Regular cardiac myocyte (primary cell): ENCODE measurements around the gene NDUFC2. TPM values are rescaled to one million over a fixed set of nuclear protein-coding genes. Genes with fewer than 3 reads are reported as not detected.

ENCODE experiments used
- total RNA-seq: library from RNA; depleted of rRNA; stranded (reverse); fragments of >200 nt; gene quantifications from 2 replicates; pipeline ENCODE4 v1.2.3, GENCODE V29; 2014

The NDUFC2 gene
- 104 and 109 TPM in 2 replicates for total RNA-seq

DNA sequence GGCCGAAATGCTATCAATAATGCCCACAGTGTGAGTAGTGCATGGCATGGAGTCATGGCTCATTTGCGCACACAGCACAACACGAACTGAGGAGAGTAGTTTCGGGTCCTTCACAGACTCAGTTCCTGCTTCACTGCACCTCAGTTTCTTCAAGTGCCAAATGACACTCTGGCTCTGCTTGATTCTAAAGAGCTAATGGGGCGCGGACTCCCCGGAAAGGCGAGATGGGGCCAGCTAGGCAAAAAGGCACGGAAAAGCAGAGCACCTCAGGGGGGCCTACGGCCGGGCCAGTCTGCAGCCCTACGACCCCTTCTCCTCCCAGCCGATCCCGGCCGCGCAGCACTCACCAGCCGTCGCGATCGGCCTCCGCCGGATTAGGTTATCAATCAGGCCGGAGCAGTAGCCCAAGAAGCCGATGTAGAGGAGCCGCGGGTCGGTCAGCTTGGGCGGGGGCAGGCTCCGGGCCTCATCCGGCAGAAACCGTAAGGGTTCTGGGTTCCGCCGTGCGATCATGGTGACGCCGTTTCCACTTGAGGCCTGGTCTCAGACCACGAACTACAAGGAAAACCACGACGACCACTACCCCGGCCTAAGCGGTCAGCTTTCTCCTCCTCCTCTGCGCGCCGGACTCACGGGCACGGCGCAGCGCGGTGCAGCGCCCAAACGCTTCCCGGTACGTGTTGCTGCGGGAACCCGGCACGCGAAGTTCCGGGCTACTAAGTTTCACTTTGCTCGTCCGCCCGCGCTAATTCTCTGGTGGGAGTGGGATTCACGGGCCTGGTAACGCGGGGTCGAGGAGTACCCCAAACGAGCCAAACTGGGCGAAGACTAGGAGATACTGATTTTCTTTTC, at the start of gene NDUFC2:
Gene NDUFC2, minus strand, starts transcription at position 631 of the 852 bp plus-strand sequence. Its CDS starts 118 bp downstream, at position 513.

DNA sequence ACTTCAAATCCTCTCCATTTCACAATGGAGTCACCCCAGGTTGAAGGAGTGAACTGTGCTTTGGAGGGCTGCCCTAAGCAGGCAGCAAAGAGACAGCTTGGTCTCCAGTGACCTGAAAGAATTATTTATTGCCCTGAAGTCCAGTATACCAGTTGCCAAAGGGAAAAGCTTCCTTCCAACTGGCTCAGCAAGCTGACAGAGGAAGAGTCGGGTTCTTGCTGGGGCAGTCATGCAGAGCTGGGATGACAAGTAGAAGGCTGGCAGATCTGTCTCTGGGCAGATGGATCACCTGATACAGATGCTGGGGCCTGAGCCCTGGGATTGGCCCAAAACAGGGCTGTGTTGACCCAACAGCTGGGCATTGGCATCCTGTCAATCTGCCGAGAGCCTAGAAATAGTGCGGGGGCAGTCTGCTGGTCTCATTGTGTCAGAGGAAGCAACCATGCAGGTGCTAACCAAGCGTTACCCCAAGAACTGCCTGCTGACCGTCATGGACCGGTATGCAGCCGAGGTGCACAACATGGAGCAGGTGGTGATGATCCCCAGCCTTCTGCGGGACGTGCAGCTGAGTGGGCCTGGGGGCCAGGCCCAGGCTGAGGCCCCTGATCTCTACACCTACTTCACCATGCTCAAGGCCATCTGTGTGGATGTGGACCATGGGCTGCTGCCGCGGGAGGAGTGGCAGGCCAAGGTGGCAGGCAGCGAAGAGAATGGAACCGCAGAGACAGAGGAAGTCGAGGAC, 16.1 kb downstream of the NDUFC2 start, which contains the start of gene THRSP:
Gene THRSP, plus strand, starts transcription at position 422 of the 742 bp plus-strand sequence. Its CDS starts 21 bp downstream, at position 443.

DNA sequence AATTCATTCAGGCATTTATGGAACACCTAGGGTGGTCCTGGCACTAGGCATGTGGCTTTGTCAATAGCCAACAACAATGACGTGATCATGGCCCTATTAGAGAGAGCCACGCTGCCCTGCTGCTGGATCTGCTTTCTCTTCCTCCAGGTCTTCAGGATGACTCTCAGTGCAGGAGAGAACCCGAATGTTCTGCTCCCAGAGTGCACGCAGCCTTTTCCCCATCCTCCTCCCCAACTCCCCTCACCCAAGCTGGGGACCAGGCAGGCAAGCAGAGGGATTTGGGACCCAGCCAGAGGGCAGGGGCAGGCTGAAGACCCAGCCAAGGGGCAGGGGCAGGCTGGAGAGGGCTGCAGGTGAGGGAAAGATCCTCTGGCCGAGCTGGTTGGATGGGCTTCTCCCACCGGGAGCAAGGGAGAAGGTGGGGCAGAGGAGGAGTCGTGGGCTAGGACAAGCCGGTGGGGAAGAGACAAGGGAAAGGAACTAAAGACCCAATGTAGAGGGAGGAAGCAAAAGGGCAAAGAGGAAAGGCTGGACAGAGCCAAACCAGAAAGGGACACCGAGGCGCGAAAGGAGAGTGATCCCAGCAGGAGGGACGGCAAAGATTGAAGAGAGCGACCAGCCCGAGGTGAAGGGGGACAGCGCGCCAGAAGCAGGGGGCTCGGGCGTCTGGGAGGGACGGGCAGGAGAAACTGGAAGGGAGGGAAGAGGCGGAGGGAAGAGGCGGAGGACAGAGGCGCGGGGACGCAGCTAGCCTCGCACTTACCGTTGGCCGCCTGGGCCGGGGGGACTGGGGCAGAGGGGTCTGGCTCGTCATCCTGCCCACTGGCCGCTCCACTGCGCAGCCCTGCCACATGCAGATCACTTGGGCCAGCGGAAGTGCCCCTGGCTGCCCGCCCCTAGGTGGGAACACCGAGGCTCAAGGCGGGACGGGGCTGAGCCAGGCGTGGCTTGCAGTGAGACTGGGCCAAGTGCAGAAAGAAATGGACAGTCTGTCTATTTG, 57.0 kb downstream of the NDUFC2 start, which contains the start of gene KCTD14:
Gene KCTD14, minus strand, starts transcription at position 880 of the 1,000 bp plus-strand sequence. Its CDS starts 27 bp downstream, at position 853.

Other genes starting within 250 kb of the NDUFC2 start
- gene INTS4, start 85.2 kb downstream of the NDUFC2 start, total RNA-seq = 37.2 and 41.4 TPM in 2 replicates
- gene KCTD14, start 56.6 kb downstream of the NDUFC2 start, total RNA-seq = 0.56 and 1.9 TPM in 2 replicates
- gene THRSP, start 16.0 kb downstream of the NDUFC2 start, total RNA-seq = not detected in 2 replicates
- 32.1 and 34.9 TPM in 2 replicates for gene ALG8, start 59.8 kb upstream of the NDUFC2 start, total RNA-seq
- 6.9 and 8.5 TPM in 2 replicates for gene KCTD21, start 108.8 kb upstream of the NDUFC2 start, total RNA-seq
- 8.8 and 16.1 TPM in 2 replicates for gene USP35, start 109.1 kb upstream of the NDUFC2 start, total RNA-seq